H9 (cell line): ENCODE data around the gene PCF11. TPM values are rescaled to one million over a fixed set of nuclear protein-coding genes. Genes with fewer than 3 reads are reported as not detected.
A peak's percentile ranks its signal among the peaks of the same experiment; 100 is the strongest.

Experiments used
- DNase-seq: peaks from one replicate; pipeline ENCODE4 v3.0.0-alpha.2; 2017
- H2AFZ ChIP-seq: one replicate; pipeline ENCODE4 v1.6.1; 2013; ENCODE audit warnings: mild to moderate bottlenecking, low read length, control low read depth, moderate library complexity
- H2AK5ac ChIP-seq: 2 replicates; pipeline ENCODE4 v1.6.1; 2013; ENCODE audit warnings: low read length, control low read depth, mixed read lengths; ENCODE audit not compliant: insufficient read length
- H2BK120ac ChIP-seq: one replicate; pipeline ENCODE4 v1.6.1; 2013; ENCODE audit warnings: low read depth, mild to moderate bottlenecking, low read length, control low read depth, inconsistent platforms; ENCODE audit not compliant: poor library complexity, severe bottlenecking
- H2BK12ac ChIP-seq: 2 replicates; pipeline ENCODE4 v1.6.1; 2013; ENCODE audit warnings: low read length, control low read depth, mixed read lengths, low read depth; ENCODE audit not compliant: insufficient read length
- H2BK15ac ChIP-seq: 2 replicates; pipeline ENCODE4 v1.6.1; 2013; ENCODE audit warnings: low read depth, low read length, control low read depth
- H2BK20ac ChIP-seq: one replicate; pipeline ENCODE4 v1.6.1; 2013; ENCODE audit warnings: low read depth, mild to moderate bottlenecking, low read length, control low read depth, inconsistent platforms; ENCODE audit not compliant: poor library complexity, severe bottlenecking
- H2BK5ac ChIP-seq: 2 replicates; pipeline ENCODE4 v1.6.1; 2013; ENCODE audit warnings: low read length, control low read depth, mixed read lengths; ENCODE audit not compliant: insufficient read length
- H3K14ac ChIP-seq: 2 replicates; pipeline ENCODE4 v1.6.1; 2013; ENCODE audit warnings: low read length, control low read depth; ENCODE audit not compliant: insufficient read depth
- H3K18ac ChIP-seq: 2 replicates; pipeline ENCODE4 v1.6.1; 2013; ENCODE audit warnings: low read depth, mild to moderate bottlenecking, mixed read lengths, low read length, control low read depth; ENCODE audit not compliant: insufficient read length
- H3K23ac ChIP-seq: 2 replicates; pipeline ENCODE4 v1.6.1; 2013; ENCODE audit warnings: low read length, control low read depth, mixed read lengths, low read depth; ENCODE audit not compliant: insufficient read length
- H3K23me2 ChIP-seq: 2 replicates; pipeline ENCODE4 v1.6.1; 2013; ENCODE audit warnings: low read depth, mild to moderate bottlenecking, mixed read lengths, low read length, control low read depth; ENCODE audit not compliant: insufficient read length, poor library complexity, severe bottlenecking
- H3K27ac ChIP-seq: 2 replicates; pipeline ENCODE4 v1.5.1; 2013; ENCODE audit warnings: low read length, control low read depth, mixed read lengths, low read depth; ENCODE audit not compliant: insufficient read length
- H3K27me3 ChIP-seq: 2 replicates; pipeline ENCODE4 v1.6.1; 2013; ENCODE audit warnings: low read length, control low read depth, inconsistent platforms; ENCODE audit not compliant: insufficient read depth
- H3K4ac ChIP-seq: 2 replicates; pipeline ENCODE4 v1.6.1; 2013; ENCODE audit warnings: low read depth, mild to moderate bottlenecking, control low read depth, inconsistent platforms, low read length, moderate library complexity
- H3K4me1 ChIP-seq: 2 replicates; pipeline ENCODE4 v1.6.1; 2013; ENCODE audit warnings: low read length, control low read depth, inconsistent platforms; ENCODE audit not compliant: insufficient read depth
- H3K4me2 ChIP-seq: 2 replicates; pipeline ENCODE4 v1.6.1; 2013; ENCODE audit warnings: low read length, control low read depth, mixed read lengths; ENCODE audit not compliant: insufficient read length, insufficient read depth
- H3K56ac ChIP-seq: 2 replicates; pipeline ENCODE4 v1.6.1; 2013; ENCODE audit warnings: low read depth, mild to moderate bottlenecking, mixed read lengths, low read length, control low read depth; ENCODE audit not compliant: insufficient read length
- H3K79me1 ChIP-seq: 2 replicates; pipeline ENCODE4 v1.6.1; 2013; ENCODE audit warnings: low read depth, mild to moderate bottlenecking, moderate library complexity, low read length, control low read depth, inconsistent platforms; ENCODE audit not compliant: insufficient read depth, poor library complexity, severe bottlenecking
- H3K79me2 ChIP-seq: 2 replicates; pipeline ENCODE4 v1.6.1; 2013; ENCODE audit warnings: low read length, control low read depth, inconsistent platforms; ENCODE audit not compliant: insufficient read depth
- H3K9ac ChIP-seq: 2 replicates; pipeline ENCODE4 v1.6.1; 2013; ENCODE audit warnings: low read length, control low read depth, mixed read lengths; ENCODE audit not compliant: insufficient read length; ENCODE audit errors: extremely low read depth
- H3K9me3 ChIP-seq: one replicate; pipeline ENCODE4 v1.6.1; 2013; ENCODE audit warnings: low read depth, low read length, inconsistent platforms; ENCODE audit not compliant: control insufficient read depth
- H3T11ph ChIP-seq: one replicate; pipeline ENCODE4 v1.6.1; 2013; ENCODE audit warnings: mild to moderate bottlenecking, low read length, control low read depth, inconsistent platforms
- H4K20me1 ChIP-seq: one replicate; pipeline ENCODE4 v1.6.1; 2013; ENCODE audit not compliant: control insufficient read depth, insufficient read length, insufficient read depth
- H4K5ac ChIP-seq: 2 replicates; pipeline ENCODE4 v1.6.1; 2013; ENCODE audit warnings: low read depth, mild to moderate bottlenecking, mixed read lengths, low read length, control low read depth; ENCODE audit not compliant: insufficient read length
- H4K8ac ChIP-seq: replicated peaks from 2 replicates; pipeline ENCODE4 v1.6.1; 2013; ENCODE audit warnings: low read length, control low read depth, mixed read lengths, low read depth; ENCODE audit not compliant: insufficient read length
- H4K91ac ChIP-seq: 2 replicates; pipeline ENCODE4 v1.6.1; 2013; ENCODE audit warnings: low read depth, mild to moderate bottlenecking, moderate library complexity, mixed read lengths, low read length, control low read depth; ENCODE audit not compliant: insufficient read length
- H3K27ac Mint-ChIP-seq, 3 experiments: 2 replicates in 2 of 3; 3 replicates in 1 of 3; pipeline ENCODE4 v1.8.0; 2020 to 2021; ENCODE audit warnings: mixed read lengths in 3 of 3, mild to moderate bottlenecking in 1 of 3, moderate library complexity in 1 of 3
- H3K27me3 Mint-ChIP-seq: 2 replicates; pipeline ENCODE4 v1.8.0; 2021; ENCODE audit warnings: low read depth, mild to moderate bottlenecking, moderate library complexity, mixed read lengths
- H3K36me3 Mint-ChIP-seq, 3 experiments: 2 replicates in 2 of 3; 3 replicates in 1 of 3; pipeline ENCODE4 v1.8.0; 2020 to 2021; ENCODE audit warnings: low read depth in 3 of 3, mixed read lengths in 3 of 3; ENCODE audit not compliant: insufficient read depth in 1 of 3
- H3K4me1 Mint-ChIP-seq, 2 experiments: 2 replicates each; pipeline ENCODE4 v1.8.0; 2020; ENCODE audit warnings: mixed read lengths in 2 of 2
- H3K4me3 Mint-ChIP-seq, 2 experiments: 2 replicates in 1 of 2; 3 replicates in 1 of 2; pipeline ENCODE4 v1.8.0; 2020 to 2021; ENCODE audit warnings: mild to moderate bottlenecking in 2 of 2, mixed read lengths in 2 of 2, moderate library complexity in 1 of 2
- H3K9me3 Mint-ChIP-seq, 2 experiments: 2 replicates in 1 of 2; 3 replicates in 1 of 2; pipeline ENCODE4 v1.8.0; 2020; ENCODE audit warnings: mild to moderate bottlenecking in 2 of 2, mixed read lengths in 2 of 2, moderate library complexity in 1 of 2
- WGBS: extraction: QIAGEN DNeasy Blood & Tissue Kit; methylation state at CpG from one replicate; pipeline ENCODE4 v1.1.7; 2013; ENCODE audit warnings: missing lambda C conversion rate, low lambda C conversion rate, mixed read lengths; ENCODE audit not compliant: insufficient read length; ENCODE audit errors: extremely low coverage; 5-methylcytosine and 5-hydroxymethylcytosine counted together
- total RNA-seq: library from RNA; stranded (reverse); gene quantifications from 2 replicates; pipeline ENCODE4 v1.2.1, GENCODE V29; 2021
- TF ChIP-seq, protein P1 (sequence below): fragments of 200-600 bp; sonication (generic); conservative IDR thresholded peaks from 3 replicates; pipeline ENCODE4 v1.8.0; 2021; ENCODE audit warnings: antibody characterized with exemption, mild to moderate bottlenecking

PCF11 gene
- total RNA-seq, 1 experiment from 2014 or later: 50.9 TPM

DNA sequence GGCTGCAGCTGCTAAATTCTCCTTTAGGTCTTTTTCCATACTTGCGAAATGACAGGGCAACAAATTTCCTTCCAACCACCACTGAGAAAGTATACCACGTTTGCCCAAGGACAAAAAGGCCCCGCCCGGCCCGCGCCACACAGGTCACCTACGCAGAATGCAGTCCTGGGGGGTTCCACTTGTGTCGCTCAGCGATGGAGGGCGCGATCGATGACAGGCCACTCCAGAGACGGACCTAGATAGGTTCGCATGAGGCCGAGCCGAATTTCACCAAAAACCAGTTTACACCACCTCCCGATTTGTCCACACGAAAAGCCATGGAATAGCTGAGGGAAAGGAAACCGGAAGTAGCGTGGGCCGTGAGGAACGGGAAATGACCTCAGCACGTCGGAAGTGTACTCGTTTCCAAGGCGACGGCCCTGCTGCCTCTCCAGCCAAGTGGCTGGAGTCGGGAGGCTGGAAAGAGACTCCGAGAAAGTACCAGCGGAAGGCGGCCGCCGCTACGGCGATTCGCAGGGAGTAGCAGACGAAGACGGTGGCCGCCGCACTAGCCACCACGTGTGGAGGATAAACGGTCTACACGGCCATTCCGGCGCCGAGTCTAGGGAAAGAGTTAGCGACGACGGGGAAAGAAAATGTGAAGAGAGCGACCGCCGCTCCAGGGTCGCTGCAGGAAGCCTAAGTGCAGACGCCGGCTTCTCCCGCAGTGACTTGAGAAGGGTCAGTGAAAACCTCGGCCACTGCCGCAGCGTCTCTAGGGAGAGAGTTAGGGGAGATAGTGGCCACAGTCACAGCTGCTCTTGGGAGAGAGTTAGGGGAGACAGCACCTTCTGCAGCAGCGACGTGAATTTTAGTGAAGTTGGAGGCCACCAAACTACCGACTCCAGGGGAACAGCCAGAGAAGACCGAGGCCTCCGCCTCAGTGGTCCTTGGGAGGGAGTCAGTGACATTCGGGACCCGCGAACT is 36.7 kb downstream of the PCF11 start, which contains the start of gene ANKRD42:
ANKRD42 (plus strand) TSS at position 398 of the 966 bp plus-strand sequence. CDS start 959 bp downstream, outside the sequence.
- Histone ChIP-seq H4K5ac (no peak within 1 kb of the TSS), H3K56ac (peak within 1 kb of the TSS; percentile 53), H2AFZ (no peak within 1 kb of the TSS), H3K27me3 (no peaks in the 10 kb centered on the region; the same call in 1 of the 2 replicates), H3K23me2 (peaks cover 19% of the 10 kb centered on the region), H3K79me1 (no peaks in the 10 kb centered on the region), H3K4ac (no peak within 1 kb of the TSS), H3K27ac (no peak within 1 kb of the TSS), H2BK5ac (no peak within 1 kb of the TSS), H2AK5ac (no peak within 1 kb of the TSS), H3T11ph (no peak within 1 kb of the TSS), H2BK15ac (no peak within 1 kb of the TSS), H4K91ac (no peak within 1 kb of the TSS), H4K20me1 (no peaks in the 10 kb centered on the region), H3K9me3 (no peaks in the 10 kb centered on the region), H3K79me2 (peaks cover 7% of the 10 kb centered on the region; the same call in 1 of the 2 replicates), H2BK20ac (no peak within 1 kb of the TSS), H3K18ac (peak within 1 kb of the TSS; percentile 90), H3K14ac (peak within 1 kb of the TSS; percentile 96), H2BK120ac (no peak within 1 kb of the TSS), H3K23ac (no peak within 1 kb of the TSS), H3K9ac (peak within 1 kb of the TSS; percentile 97), H4K8ac (no peak within 1 kb of the TSS), H2BK12ac (no peak within 1 kb of the TSS), H3K4me1 (no peaks in the 10 kb centered on the region), H3K4me2 (peak within 1 kb of the TSS; percentile 91)
- DNase-seq: peak; percentile 95
- Mint-ChIP-seq H3K27ac (peak within 1 kb of the TSS; percentile 84 to 98 (median 91); a peak in 6 of 7 replicates), H3K4me1 (peaks cover 13% of the 10 kb centered on the region in 2 experiments), H3K27me3 (peaks cover 2% of the 10 kb centered on the region), H3K9me3 (no peaks in the 10 kb centered on the region), H3K36me3 (peaks cover 5 to 38% (median 32%) of the 10 kb centered on the region in 3 experiments; a peak in 5 of 7 replicates), H3K4me3 (peak within 1 kb of the TSS; percentile 97 to 99)
- TF ChIP-seq, protein P1, sequence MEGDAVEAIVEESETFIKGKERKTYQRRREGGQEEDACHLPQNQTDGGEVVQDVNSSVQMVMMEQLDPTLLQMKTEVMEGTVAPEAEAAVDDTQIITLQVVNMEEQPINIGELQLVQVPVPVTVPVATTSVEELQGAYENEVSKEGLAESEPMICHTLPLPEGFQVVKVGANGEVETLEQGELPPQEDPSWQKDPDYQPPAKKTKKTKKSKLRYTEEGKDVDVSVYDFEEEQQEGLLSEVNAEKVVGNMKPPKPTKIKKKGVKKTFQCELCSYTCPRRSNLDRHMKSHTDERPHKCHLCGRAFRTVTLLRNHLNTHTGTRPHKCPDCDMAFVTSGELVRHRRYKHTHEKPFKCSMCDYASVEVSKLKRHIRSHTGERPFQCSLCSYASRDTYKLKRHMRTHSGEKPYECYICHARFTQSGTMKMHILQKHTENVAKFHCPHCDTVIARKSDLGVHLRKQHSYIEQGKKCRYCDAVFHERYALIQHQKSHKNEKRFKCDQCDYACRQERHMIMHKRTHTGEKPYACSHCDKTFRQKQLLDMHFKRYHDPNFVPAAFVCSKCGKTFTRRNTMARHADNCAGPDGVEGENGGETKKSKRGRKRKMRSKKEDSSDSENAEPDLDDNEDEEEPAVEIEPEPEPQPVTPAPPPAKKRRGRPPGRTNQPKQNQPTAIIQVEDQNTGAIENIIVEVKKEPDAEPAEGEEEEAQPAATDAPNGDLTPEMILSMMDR: no peak
- no CpG with 5 or more reads among the region's 67 CpGs for WGBS
